ENCODE measurements around the gene HIPK2. TPM values are rescaled to one million over a fixed set of nuclear protein-coding genes. Genes with fewer than 3 reads are reported as not detected.

HIPK2 gene
- total RNA-seq, 2 experiments from 2014 or later = 17.3 to 17.6 TPM

DNA sequence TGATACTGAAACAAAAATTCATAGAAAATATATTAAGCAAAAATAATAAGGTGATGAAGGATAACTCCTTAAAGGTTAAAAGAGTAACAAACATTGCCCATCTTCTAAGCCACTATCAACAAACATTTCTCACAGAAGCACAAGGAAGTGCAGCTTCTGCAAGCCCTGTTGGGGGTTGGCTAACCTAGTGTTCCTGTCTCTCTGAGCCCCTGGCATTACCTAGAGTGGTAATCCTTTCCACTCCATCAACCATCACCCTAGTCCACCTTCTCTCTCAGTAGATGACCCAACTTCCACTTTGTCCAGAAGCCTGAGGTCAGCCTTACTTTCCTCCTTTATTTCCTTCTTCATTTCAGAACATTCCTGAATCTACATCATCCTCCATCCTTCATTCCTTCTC lies 59.7 kb downstream of the HIPK2 start:
- Mint-ChIP-seq H3K4me3 (no peak overlapping the region), H3K36me3 (ENCODE audit: low read depth) (peaks cover 12% of the 10 kb centered on the region), H3K27ac (no peak overlapping the region), H3K4me1 (ENCODE audit: low read depth) (peaks cover 2% of the 10 kb centered on the region), H3K9me3 (no peaks in the 10 kb centered on the region), H3K27me3 (no peaks in the 10 kb centered on the region)
- TF ChIP-seq, protein P1, sequence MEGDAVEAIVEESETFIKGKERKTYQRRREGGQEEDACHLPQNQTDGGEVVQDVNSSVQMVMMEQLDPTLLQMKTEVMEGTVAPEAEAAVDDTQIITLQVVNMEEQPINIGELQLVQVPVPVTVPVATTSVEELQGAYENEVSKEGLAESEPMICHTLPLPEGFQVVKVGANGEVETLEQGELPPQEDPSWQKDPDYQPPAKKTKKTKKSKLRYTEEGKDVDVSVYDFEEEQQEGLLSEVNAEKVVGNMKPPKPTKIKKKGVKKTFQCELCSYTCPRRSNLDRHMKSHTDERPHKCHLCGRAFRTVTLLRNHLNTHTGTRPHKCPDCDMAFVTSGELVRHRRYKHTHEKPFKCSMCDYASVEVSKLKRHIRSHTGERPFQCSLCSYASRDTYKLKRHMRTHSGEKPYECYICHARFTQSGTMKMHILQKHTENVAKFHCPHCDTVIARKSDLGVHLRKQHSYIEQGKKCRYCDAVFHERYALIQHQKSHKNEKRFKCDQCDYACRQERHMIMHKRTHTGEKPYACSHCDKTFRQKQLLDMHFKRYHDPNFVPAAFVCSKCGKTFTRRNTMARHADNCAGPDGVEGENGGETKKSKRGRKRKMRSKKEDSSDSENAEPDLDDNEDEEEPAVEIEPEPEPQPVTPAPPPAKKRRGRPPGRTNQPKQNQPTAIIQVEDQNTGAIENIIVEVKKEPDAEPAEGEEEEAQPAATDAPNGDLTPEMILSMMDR (IDR thresholded peaks at IDR 0.05) = no peak
- intact Hi-C loops (cut with micrococcal nuclease) = no loop called here
- ChIA-PET POLR2A (interaction anchor here (0.7 kb wide), 1 partner anchor 8 kb away, joined by 3 read pairs; no protein-coding TSS in a partner anchor), CTCF (no interaction called here)
- DNase-seq (no peak), ATAC-seq (no peak)

DNA sequence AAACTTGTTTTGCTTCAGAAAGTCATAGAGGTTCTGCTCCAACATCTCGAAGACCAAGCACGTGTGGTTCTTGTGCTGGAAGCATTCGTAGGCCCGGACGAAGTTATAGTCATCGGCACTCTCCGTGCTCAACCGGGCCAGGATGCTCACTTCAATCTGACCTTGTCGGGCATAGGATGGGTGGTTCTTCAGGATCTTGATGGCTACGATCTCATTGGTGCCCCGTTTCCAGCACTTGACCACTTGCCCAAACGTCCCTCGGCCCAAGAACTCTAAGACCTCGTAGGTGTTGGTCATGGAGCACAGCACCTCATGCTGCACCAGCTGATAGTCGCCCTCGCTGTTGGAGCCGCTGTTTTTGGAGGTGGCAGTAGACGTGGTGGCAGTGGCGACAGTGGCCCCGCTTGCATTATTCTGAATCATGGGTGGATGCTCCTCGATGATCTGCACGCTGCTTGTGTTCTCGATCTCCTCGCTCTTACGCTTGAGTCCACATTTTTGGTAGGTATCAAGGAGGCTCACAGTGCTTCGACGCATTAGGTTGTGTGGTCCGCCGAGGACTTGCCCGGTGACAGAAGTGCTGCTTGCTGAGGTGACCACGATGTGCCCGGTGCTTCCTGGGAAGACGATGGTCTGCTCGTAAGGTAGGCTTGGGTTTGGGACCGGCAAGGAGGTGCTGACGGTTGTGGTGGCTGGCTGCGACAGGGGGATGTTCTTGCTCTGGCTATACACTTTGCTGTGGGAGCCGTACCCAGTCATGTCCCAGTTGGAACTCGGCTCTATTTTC lies 61.4 kb downstream of the HIPK2 start:
- ATAC-seq = no peak
- ChIA-PET CTCF (interaction anchor here (1.3 kb wide), 1 partner anchor 70 kb away, joined by 3 read pairs; no protein-coding TSS in a partner anchor), POLR2A (no interaction called here)

DNA sequence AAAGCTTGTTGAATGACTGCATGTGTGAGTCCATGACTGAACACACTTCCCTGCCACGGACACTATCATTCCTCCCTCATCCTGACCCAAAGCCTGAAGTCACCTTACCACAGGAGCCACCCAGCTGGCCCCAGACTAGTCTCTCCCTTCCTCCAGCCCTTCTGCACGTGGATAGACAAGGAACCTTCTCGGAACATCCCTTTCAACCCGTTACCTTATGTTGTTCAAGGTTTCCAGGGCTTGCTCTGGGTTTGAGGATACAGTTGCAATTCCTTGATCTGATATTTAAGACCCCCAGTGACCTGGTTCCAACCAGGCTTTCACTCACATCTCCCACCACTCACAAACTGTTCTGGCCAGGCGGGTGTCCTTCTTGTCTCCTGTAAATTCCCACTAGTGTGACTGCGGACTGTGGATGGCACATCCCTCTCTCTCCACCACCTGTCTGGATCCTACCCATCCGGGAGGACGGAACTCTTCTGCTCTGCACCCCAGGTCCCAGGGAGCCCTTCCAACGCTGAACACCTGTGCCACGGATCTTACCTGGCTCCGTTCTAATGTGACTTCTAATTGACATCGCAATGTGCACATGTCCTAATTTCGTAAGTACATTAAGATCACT lies 62.5 kb downstream of the HIPK2 start:
- no peaks in the 10 kb centered on the region for H3K4me1 Mint-ChIP-seq (ENCODE audit: low read depth)
- ChIA-PET POLR2A (no interaction called here), CTCF (interaction anchor here (0.5 to 0.6 kb wide), 2 partner anchors 27 to 113 kb away, joined by 3 read pairs; no protein-coding TSS in a partner anchor)
- no peak for ATAC-seq
- TF ChIP-seq, protein P1 (IDR thresholded peaks at IDR 0.05) = no peak
- DNase-seq = no peak
- H3K36me3 Mint-ChIP-seq (ENCODE audit: low read depth) = peaks cover 19% of the 10 kb centered on the region
- intact Hi-C loops (cut with micrococcal nuclease) = no loop called here
- no peak overlapping the region for H3K27ac Mint-ChIP-seq
- H3K27me3 Mint-ChIP-seq = no peaks in the 10 kb centered on the region
- H3K9me3 Mint-ChIP-seq = no peaks in the 10 kb centered on the region
- H3K4me3 Mint-ChIP-seq = no peak overlapping the region

More for the DNA sequence above, 61.4 kb downstream of the HIPK2 start:
- no peaks in the 10 kb centered on the region for H3K9me3 Mint-ChIP-seq
- no peak for DNase-seq
- H3K4me1 Mint-ChIP-seq (ENCODE audit: low read depth) = peaks cover 2% of the 10 kb centered on the region
- TF ChIP-seq, protein P1 (IDR thresholded peaks at IDR 0.05) = no peak
- no peak overlapping the region for H3K27ac Mint-ChIP-seq
- H3K36me3 Mint-ChIP-seq (ENCODE audit: low read depth) = peaks cover 12% of the 10 kb centered on the region
- intact Hi-C loops (cut with micrococcal nuclease) = no loop called here
- no peak overlapping the region for H3K4me3 Mint-ChIP-seq
- H3K27me3 Mint-ChIP-seq = no peaks in the 10 kb centered on the region

DNA sequence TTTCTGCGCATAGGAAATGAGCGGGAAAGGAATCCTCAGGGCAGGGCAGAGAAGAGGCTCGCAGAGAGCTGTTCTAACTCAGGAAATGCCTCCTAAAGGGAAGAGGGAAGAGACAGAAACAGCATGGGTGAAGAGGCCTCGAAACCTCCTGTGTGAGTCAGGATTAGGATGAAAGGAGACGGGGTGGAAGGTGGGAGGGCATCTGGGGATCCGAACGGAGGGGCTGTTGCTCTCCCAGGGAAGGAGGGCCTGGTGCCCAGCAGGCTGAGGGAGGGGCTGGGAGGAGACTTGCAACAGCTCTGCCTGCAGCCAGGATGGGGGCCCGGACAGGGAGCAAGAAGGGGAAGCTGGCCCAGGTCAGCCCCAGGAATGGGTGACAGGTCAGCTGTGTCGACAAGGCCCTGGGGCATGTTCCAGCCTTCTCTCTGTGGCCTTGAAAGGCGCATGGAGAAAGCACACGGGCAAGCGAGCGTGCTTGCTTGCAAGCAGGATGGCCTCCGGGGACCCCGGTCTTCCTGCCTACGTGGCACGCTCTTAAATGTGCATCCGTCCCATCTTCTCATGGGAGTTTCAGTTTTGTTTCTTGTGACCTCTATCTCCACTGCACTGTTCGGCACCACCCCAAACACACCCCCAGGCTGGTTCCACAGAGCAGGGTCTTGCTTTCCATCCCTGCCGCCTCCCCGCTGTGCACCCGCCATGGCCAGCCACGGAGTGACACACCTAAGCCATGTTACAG lies 63.5 kb downstream of the HIPK2 start:
- H3K27ac Mint-ChIP-seq = no peak overlapping the region
- no peak overlapping the region for H3K4me3 Mint-ChIP-seq
- CTCF ChIA-PET = interaction anchor here (0.5 kb wide), 1 partner anchor 27 kb away, joined by 3 read pairs; no protein-coding TSS in a partner anchor
- intact Hi-C loops (cut with micrococcal nuclease) = no loop called here
- H3K36me3 Mint-ChIP-seq (ENCODE audit: low read depth) = peaks cover 22% of the 10 kb centered on the region
- ATAC-seq = no peak
- POLR2A ChIA-PET = no interaction called here
- H3K9me3 Mint-ChIP-seq = no peaks in the 10 kb centered on the region
- TF ChIP-seq, protein P1 (IDR thresholded peaks at IDR 0.05) = no peak
- H3K4me1 Mint-ChIP-seq (ENCODE audit: low read depth) = no peaks in the 10 kb centered on the region
- no peak for DNase-seq
- H3K27me3 Mint-ChIP-seq = no peaks in the 10 kb centered on the region

Measured in activated CD8-positive, alpha-beta T cell treated with anti-CD3 and anti-CD28 coated beads for 36 hours (primary cell).